Keratinocyte (primary cell): ENCODE data around the gene MTA3. TPM values are rescaled to one million over a fixed set of nuclear protein-coding genes. Genes with fewer than 3 reads are reported as not detected.

Experiments used
- DNase-seq: peaks from one replicate; pipeline ENCODE4 v3.0.0-alpha.2; 2011; ENCODE audit warnings: low read depth, missing footprints, low spot score
- FAIRE-seq: peaks from 2 replicates; lab custom pipeline; 2011; peaks lifted over from hg19 to GRCh38; lab: Jason Lieb, UNC
- H2AFZ ChIP-seq: 2 replicates; pipeline ENCODE4 v1.6.0; 2012; ENCODE audit warnings: low read length, control low read depth, inconsistent platforms; ENCODE audit not compliant: control insufficient read depth
- H3K27ac ChIP-seq: 2 replicates; pipeline ENCODE4 v1.5.1; 2011; ENCODE audit warnings: low read length; ENCODE audit not compliant: control insufficient read depth, insufficient read depth
- H3K27me3 ChIP-seq: 3 replicates; pipeline ENCODE4 v1.6.0; 2011; ENCODE audit warnings: low read length; ENCODE audit not compliant: control insufficient read depth, insufficient read depth; ENCODE audit errors: extremely low read depth
- H3K36me3 ChIP-seq, 2 experiments: 2 replicates in 1 of 2; 3 replicates in 1 of 2; pipeline ENCODE4 v1.5.1; 2011; ENCODE audit warnings: low read length in 2 of 2, mild to moderate bottlenecking in 1 of 2; ENCODE audit not compliant: control insufficient read depth in 2 of 2, insufficient read depth in 2 of 2; ENCODE audit errors: extremely low read depth in 1 of 2
- H3K4me1 ChIP-seq: 3 replicates; pipeline ENCODE4 v1.5.1; 2011; ENCODE audit warnings: low read length; ENCODE audit not compliant: control insufficient read depth, insufficient read depth; ENCODE audit errors: extremely low read depth
- H3K4me2 ChIP-seq: 3 replicates; pipeline ENCODE4 v1.6.0; 2011; ENCODE audit warnings: low read depth, low read length; ENCODE audit not compliant: control insufficient read depth, insufficient read depth; ENCODE audit errors: extremely low read depth
- H3K4me3 ChIP-seq, 3 experiments: fragments of 200-600 bp in 1 of 3; sonication (generic) in 1 of 3; 2 replicates in 2 of 3; 3 replicates in 1 of 3; pipeline ENCODE4 v1.5.1; 2011 to 2016; ENCODE audit warnings: low read length in 3 of 3, mild to moderate bottlenecking in 3 of 3, control low read depth in 2 of 3, inconsistent platforms in 1 of 3, low read depth in 1 of 3, mixed read lengths in 1 of 3, mixed run types in 1 of 3, moderate library complexity in 1 of 3; ENCODE audit not compliant: control insufficient read depth in 2 of 3, insufficient read depth in 2 of 3; ENCODE audit errors: extremely low read depth in 1 of 3
- H3K79me2 ChIP-seq: 2 replicates; pipeline ENCODE4 v1.6.0; 2012; ENCODE audit warnings: low read length; ENCODE audit not compliant: control insufficient read depth, insufficient read depth
- H3K9ac ChIP-seq: 3 replicates; pipeline ENCODE4 v1.6.0; 2011; ENCODE audit warnings: low read length; ENCODE audit not compliant: control insufficient read depth, insufficient read depth; ENCODE audit errors: extremely low read depth
- H3K9me1 ChIP-seq: 3 replicates; pipeline ENCODE4 v1.6.0; 2011; ENCODE audit warnings: low read length; ENCODE audit not compliant: control insufficient read depth, insufficient read depth; ENCODE audit errors: extremely low read depth
- H3K9me3 ChIP-seq: 2 replicates; pipeline ENCODE4 v1.5.1; 2012; ENCODE audit warnings: low read depth, low read length; ENCODE audit not compliant: control insufficient read depth
- H4K20me1 ChIP-seq: 3 replicates; pipeline ENCODE4 v1.6.0; 2011; ENCODE audit warnings: low read length; ENCODE audit not compliant: control insufficient read depth, insufficient read depth; ENCODE audit errors: extremely low read depth
- CTCF ChIP-seq, 3 experiments: IDR thresholded peaks in 1 of 3; conservative IDR thresholded peaks in 1 of 3; optimal IDR thresholded peaks in 1 of 3; 2 replicates in 2 of 3; 3 replicates in 1 of 3; pipeline versions ENCODE3 to v1.5.1; 2011; ENCODE audit warnings: low read length in 3 of 3, mild to moderate bottlenecking in 3 of 3, moderate library complexity in 2 of 3, control low read depth in 1 of 3, inconsistent platforms in 1 of 3; ENCODE audit not compliant: insufficient read depth in 2 of 3; ENCODE audit errors: extremely low read depth in 1 of 3
- EZH2 ChIP-seq: IDR thresholded peaks from one replicate; pipeline ENCODE4 v1.6.1; 2012; ENCODE audit warnings: inconsistent platforms, mild to moderate bottlenecking, low read length, moderate library complexity
- dilution Hi-C: fragments of 300-500 bp; cut with MboI; formaldehyde crosslinking; loops from one replicate; pipeline ENCODE4 v1.7.0; 2020; ENCODE audit warnings: low sequenced_read_pairs; ENCODE audit not compliant: extremely low pct_ligation_motif_present
- polyA plus RNA-seq, 5 experiments: library from polyadenylated mRNA; depleted of rRNA in 3 of 5; stranded (reverse) in 3 of 5; stranded (forward) in 1 of 5; unstranded in 1 of 5; fragments of >200 nt; gene quantifications; 1 replicate in 1 of 5; 2 replicates in 3 of 5; 3 replicates in 1 of 5; pipeline versions ENCODE4 v1.2.1 to v1.2.3, GENCODE V29; 2011 to 2012; ENCODE audit warnings: missing spikeins in 2 of 5, low read depth in 1 of 5, low replicate concordance in 1 of 5

MTA3 gene
- polyA plus RNA-seq, 1 donor (not counting 4 experiments of a cell fraction or from before 2014, with no cell fraction given): 34.3 TPM

GRCh38 chr2:42590176-42590575, 21.7 kb downstream of the MTA3 start:
- FAIRE-seq (no peak), DNase-seq (no peak)
- H3K36me3 ChIP-seq: peaks cover 0 to 2% of the 10 kb centered on the region in 2 experiments
- no peak overlapping the region for H3K9ac ChIP-seq
- no peak overlapping the region for H3K4me3 ChIP-seq
- dilution Hi-C loops: no loop called here
- H4K20me1 ChIP-seq: no peaks in the 10 kb centered on the region
- no peaks in the 10 kb centered on the region for H3K79me2 ChIP-seq
- H3K9me3 ChIP-seq: no peaks in the 10 kb centered on the region
- no peaks in the 10 kb centered on the region for H3K4me1 ChIP-seq
- no peaks in the 10 kb centered on the region for H3K27me3 ChIP-seq
- TF ChIP-seq CTCF (optimal IDR thresholded peaks at IDR 0.05 in 1 of 3, IDR thresholded peaks at IDR 0.05 in 1 of 3, conservative IDR thresholded peaks at IDR 0.05 in 1 of 3; ENCODE audit: extremely low read depth in 1 of 3, insufficient read depth in 2 of 3, low read length in 3 of 3): no peak
- TF ChIP-seq EZH2: no peak
- no peak overlapping the region for H2AFZ ChIP-seq
- no peak overlapping the region for H3K27ac ChIP-seq
- no peak overlapping the region for H3K4me2 ChIP-seq
- no peaks in the 10 kb centered on the region for H3K9me1 ChIP-seq

GRCh38 chr2:42593282-42593681, 24.9 kb downstream of the MTA3 start:
- dilution Hi-C loops: no loop called here
- Histone ChIP-seq H3K27me3 (no peaks in the 10 kb centered on the region), H3K4me1 (no peaks in the 10 kb centered on the region), H3K4me3 (no peak overlapping the region), H3K9me1 (no peaks in the 10 kb centered on the region), H3K36me3 (no peaks in the 10 kb centered on the region), H2AFZ (no peak overlapping the region), H4K20me1 (no peaks in the 10 kb centered on the region), H3K27ac (no peak overlapping the region), H3K9me3 (no peaks in the 10 kb centered on the region), H3K9ac (no peak overlapping the region), H3K79me2 (no peaks in the 10 kb centered on the region), H3K4me2 (no peak overlapping the region)
- no peak for TF ChIP-seq EZH2
- no peak for TF ChIP-seq CTCF (optimal IDR thresholded peaks at IDR 0.05 in 1 of 3, IDR thresholded peaks at IDR 0.05 in 1 of 3, conservative IDR thresholded peaks at IDR 0.05 in 1 of 3; ENCODE audit: extremely low read depth in 1 of 3, insufficient read depth in 2 of 3, low read length in 3 of 3)
- FAIRE-seq (no peak), DNase-seq (no peak)
